ENCODE data around the gene PLA2G6.
A peak's percentile ranks its signal among the peaks of the same experiment; 100 is the strongest.

The PLA2G6 gene

DNA sequence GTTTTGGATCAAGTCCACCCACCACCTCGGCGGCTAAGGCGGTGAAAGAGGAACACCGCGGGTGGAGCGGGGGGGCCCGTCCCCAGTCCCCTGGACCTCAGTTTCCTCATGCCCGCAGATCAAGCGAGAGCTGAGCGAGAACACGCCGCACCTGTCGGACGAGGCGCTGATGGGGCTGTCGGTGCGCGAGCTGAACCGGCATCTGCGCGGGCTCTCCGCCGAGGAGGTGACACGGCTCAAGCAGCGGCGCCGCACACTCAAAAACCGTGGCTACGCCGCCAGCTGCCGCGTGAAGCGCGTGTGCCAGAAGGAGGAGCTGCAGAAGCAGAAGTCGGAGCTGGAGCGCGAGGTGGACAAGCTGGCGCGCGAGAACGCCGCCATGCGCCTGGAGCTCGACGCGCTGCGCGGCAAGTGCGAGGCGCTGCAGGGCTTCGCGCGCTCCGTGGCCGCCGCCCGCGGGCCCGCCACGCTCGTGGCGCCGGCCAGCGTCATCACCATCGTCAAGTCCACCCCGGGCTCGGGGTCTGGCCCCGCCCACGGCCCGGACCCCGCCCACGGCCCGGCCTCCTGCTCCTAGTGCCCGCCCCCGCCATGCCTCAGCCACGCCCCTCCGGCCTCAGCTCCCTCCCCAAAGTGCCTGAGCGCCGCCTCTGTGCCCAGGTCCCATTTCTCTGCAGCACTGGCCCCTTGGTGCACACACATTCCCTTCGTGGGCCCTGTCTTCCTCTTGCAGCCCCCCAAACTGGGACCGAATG, 32.8 kb upstream of the PLA2G6 start:
- peak; percentile 53 to 79 (median 63) for DNase-seq

GRCh38 chr22:38213990-38214301, 32.3 kb upstream of the PLA2G6 start:
- peak; percentile 89 to 93 (median 93) for DNase-seq

- DNase-seq, result peak; percentile 85 to 93 (median 91)
Measured at GRCh38 chr22:38213319-38213989, 31.8 kb upstream of the PLA2G6 start.

- peak in 1 of 3 donors; percentile 33 for DNase-seq
Measured at GRCh38 chr22:38212442-38212841, 30.8 kb upstream of the PLA2G6 start.

DNA sequence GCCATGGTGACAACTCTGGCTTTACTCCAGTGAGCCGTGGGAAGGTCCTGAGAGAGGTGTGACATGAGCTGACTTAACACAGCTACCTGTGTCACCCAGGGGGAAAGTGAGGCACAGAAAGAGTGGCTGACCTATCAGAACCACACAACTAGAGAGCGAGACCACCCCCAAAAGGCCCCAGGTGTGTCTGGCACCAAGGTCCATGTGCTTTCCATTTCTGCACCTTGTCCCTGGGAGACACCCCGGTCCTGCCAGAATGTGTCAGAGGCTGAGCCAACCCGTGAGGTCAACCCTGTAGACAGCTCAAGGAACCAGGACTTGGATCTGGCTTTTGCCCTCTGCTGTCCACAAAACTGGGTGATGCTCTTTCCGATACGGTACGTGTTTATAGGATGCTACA, 29.9 kb upstream of the PLA2G6 start:
- no peak for DNase-seq

DNA sequence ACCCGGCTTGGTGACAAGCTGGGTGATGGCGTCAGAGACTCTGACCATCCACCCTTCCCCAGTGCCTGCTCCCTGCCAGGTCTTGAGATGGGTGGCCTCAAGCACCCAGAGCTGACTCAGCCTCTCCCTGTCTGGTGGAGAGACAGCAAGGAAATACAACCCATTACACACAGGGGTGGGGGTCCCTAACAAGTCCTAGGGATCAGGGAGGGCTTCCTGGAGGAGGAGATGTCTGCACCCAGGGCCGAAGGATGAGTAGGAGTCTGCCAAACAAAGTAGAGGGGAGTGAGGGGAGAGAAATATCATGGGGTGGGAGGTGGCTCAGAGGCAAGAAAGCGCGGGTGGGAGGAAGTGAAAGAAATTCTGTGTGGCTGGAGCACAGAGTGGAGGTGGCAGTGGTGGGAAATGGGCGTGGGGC, 26.9 kb upstream of the PLA2G6 start:
- DNase-seq, result peak in 2 of 3 donors; percentile 55 to 57

GRCh38 chr22:38207898-38208432, 26.3 kb upstream of the PLA2G6 start:
- DNase-seq, result no peak

DNA sequence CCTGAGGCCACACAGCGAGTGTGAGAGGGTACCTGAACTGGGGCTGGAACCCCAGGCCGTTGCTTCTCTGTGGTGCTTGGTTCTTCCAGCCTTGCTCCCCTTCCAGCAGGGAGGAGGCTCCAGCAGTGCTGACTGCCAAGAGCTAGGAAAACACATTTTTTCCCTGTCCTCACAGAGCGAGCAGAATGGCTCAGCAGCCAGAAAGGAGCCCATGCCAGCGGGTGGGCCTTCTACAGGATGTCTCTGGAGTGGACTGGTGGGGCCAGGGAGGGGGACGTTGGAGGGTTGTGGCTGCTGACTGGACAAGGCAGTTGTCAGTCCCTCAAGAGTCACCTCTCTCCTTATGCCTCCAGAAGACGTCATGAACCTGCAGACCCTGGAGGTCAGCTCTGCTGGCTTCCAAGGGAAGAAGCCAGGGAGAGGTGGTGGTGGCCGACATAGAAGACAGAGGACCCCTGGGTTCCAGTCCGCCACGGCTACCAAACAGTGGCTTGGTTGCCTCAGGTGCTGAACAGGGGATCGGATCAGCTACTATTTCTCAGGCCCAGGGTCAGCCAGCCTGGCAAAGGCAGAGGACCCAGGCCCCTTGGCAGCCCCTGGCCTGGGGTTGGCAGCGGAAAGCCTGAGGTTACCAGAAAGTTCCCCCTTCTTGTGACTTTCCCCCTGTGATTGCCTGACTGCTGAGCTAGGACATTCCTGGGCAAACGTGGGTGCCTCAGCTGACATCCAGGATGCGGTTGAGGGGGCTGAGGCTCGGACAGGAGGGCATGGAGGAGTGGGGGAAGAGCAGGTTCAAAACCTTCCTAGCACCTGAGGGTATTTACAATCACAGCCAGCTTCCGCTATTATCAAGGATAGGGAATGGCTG, 23.9 kb upstream of the PLA2G6 start:
- DNase-seq, result no peak

GRCh38 chr22:38204784-38205183, 23.2 kb upstream of the PLA2G6 start:
- DNase-seq, result peak in 1 of 3 donors; percentile 32

- DNase-seq, result peak; percentile 78 to 86 (median 82)
Measured at GRCh38 chr22:38203855-38204514, 22.4 kb upstream of the PLA2G6 start.

- peak in 2 of 3 donors; percentile 43 to 58 for DNase-seq
Measured at GRCh38 chr22:38203090-38203810, 21.6 kb upstream of the PLA2G6 start.

GRCh38 chr22:38202437-38203089, 20.9 kb upstream of the PLA2G6 start:
- peak; percentile 88 to 94 (median 89) for DNase-seq

DNA sequence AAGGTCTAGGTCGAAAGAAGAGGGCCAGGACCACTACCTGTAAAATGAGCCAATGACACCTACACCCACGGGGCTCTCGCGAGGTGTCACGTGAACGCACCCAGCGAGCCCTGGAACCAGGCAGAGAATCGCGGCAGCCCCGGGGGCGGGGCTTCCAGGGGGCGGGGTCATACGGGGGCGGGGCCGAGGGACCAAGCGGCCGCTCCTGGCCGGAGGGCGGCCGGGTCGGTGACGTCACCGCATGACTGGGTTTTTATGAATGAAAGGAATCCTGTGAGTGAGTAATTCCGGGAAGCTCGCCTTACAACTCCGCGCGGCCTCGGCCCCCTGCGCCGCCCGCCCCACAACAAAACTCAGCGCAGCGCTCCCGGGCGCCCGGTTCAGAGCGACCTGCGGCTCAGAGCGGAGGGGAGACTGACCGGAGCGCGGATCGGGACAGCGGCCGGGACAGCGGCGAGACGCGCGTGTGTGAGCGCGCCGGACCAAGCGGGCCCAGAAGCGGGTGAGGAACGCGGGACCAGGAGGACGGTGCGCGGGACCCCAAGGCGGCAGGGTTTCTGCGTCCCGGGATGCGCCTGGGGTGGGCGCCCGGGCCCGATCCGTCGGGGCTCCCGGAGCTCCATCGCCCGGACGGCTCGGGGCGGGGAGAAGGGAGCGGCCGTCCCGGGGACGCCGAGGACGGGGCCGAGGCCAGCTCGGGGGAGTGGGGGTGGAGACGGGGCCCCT, 20.2 kb upstream of the PLA2G6 start, which contains the start of gene MAFF:
TSS of gene MAFF (plus strand) at position 284 of the 726 bp plus-strand sequence. CDS start 11,860 bp downstream, outside the sequence.
- peak; percentile 99 for DNase-seq

GRCh38 chr22:38201371-38201710, 19.7 kb upstream of the PLA2G6 start:
- no peak for DNase-seq

DNA sequence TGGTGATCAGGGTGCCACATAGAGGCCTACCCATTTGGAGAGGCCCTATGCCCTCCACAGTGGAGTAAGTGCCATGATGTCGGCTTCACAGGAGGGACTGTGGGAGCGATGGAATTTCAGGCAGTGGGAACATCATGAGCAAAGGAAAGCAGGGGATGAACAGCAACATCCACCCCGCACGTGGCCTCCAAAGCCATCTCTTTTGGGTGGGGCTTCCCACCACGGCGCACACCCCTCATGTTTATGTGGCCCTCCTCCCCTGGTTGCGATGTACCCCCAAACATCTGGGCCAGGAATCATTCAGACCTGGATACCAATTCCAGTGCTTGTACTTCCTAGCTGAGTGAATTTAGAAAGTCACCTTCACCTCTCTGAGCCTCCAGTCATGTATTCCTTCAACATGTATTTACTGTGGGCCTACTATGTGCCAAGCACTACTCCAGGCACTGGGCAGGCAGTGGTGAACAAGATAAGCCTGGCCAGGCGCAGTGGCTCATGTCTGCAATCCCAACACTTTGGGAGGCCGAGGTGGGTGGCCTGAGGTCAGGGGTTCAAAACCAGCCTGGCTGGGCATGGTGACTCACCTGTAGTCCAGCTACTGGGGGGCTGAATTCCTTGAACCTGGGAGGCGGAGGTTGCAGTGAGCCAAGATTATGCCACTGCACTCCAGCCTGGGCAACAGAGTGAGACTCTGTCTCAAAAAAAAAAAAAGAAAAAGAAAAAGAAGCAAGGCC, 18.4 kb upstream of the PLA2G6 start:
- no peak for DNase-seq

DNA sequence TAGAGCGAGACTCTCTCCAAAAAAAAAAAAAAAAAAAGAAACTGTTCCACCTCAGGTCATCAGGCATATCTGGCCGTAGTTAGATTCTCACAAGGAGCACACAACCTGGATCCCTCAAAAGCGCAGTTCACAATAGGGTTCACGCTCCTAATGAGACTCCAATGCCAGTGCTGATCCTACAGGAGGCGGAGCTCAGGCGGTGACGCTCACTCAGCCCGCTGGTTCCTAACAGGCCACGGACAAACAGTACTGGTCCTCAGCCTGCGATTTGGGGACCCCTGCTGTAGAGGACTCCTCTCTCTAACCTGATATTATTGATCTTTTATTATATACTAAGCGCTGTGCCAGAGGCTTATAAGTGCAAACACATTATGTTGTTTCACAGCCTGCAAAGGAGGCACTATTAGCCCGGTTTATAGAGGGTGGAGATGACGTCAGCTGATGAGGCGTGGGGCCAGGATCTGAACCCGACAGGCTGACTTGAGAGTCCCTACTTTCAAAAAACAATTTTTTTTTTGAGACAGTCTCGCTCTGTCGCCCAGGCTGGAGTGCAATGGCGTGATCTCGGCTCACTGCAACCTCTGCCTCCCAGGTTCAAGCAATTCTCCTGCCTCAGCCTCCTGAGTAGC, 15.3 kb upstream of the PLA2G6 start:
- DNase-seq, result no peak

GRCh38 chr22:38193580-38193979, 11.9 kb upstream of the PLA2G6 start:
- DNase-seq, result peak; percentile 62 to 82 (median 78)

- no peak for DNase-seq
Measured at GRCh38 chr22:38192475-38192863, 10.8 kb upstream of the PLA2G6 start.

DNA sequence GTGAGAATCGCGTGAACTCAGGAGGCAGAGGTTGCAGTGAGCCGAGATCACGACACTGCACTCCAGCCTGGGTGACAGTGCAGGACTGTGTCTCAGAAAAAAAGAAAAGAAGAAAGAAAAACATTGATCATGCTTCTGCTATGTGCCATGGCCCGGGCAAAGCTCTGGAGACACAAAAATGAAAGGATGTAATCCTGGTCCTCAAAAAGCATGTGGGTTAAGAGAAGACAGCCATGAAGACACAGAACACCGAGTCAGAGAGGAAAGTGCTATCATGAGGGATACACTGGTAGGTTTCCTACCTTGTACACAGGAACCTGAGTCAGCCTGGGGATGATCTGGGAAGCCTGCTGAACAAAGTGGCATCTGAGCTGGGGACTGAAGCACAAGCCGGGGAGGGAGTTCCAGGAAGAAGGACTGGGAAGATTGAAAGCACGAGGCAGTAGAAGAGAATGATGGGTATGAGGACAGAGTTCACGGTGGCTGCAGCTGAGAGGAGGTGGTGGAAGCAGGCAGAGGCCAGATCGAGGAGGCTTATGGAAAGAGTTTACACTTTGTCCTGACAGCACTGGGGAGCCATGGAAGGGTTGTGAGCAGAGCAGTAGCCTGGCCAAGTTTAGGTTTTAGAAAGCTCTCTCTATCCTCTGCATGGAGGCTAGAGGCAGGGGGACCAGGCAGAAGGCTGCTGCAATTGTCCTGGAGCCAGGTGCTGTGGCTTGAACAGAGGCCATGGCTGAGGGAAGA, 10.3 kb upstream of the PLA2G6 start:
- no peak for DNase-seq

Data from suppressor macrophage treated with lipopolysaccharide for 1 hour (primary cell).